GM23248 (cell line): Measurements from ENCODE around the gene CLDN15. TPM values are rescaled to one million over a fixed set of nuclear protein-coding genes. Genes with fewer than 3 reads are reported as not detected.

Experiments used
- DNase-seq: peaks from one replicate; pipeline ENCODE4 v3.0.0-alpha.2; 2015
- H2AFZ ChIP-seq: fragments of 200-600 bp; sonication (generic); 2 replicates; pipeline ENCODE4 v1.6.1; 2016; ENCODE audit warnings: antibody characterized with exemption
- H3F3A ChIP-seq: fragments of 200-600 bp; sonication (generic); 2 replicates; pipeline ENCODE4 v1.6.1; 2016; ENCODE audit warnings: mild to moderate bottlenecking, antibody characterized with exemption, mixed run types; ENCODE audit not compliant: insufficient read depth
- H3K27ac ChIP-seq: fragments of 200-600 bp; sonication (generic); 2 replicates; pipeline ENCODE4 v1.5.1; 2016; ENCODE audit warnings: mild to moderate bottlenecking
- H3K27me3 ChIP-seq: fragments of 200-600 bp; sonication (generic); replicated peaks from 2 replicates; pipeline ENCODE4 v1.6.1; 2016; ENCODE audit warnings: mild to moderate bottlenecking; ENCODE audit not compliant: insufficient read depth
- H3K36me3 ChIP-seq: fragments of 200-600 bp; sonication (generic); 2 replicates; pipeline ENCODE4 v1.6.1; 2016; ENCODE audit warnings: low read depth, mild to moderate bottlenecking
- H3K4me1 ChIP-seq: fragments of 200-600 bp; sonication (generic); 2 replicates; pipeline ENCODE4 v1.6.1; 2016; ENCODE audit warnings: mild to moderate bottlenecking; ENCODE audit not compliant: insufficient read depth
- H3K4me2 ChIP-seq: fragments of 200-600 bp; sonication (generic); one replicate; pipeline ENCODE4 v1.6.1; 2016; ENCODE audit warnings: mild to moderate bottlenecking; ENCODE audit not compliant: unreplicated experiment
- H3K4me3 ChIP-seq: fragments of 200-600 bp; sonication (generic); 2 replicates; pipeline ENCODE4 v1.5.1; 2016; ENCODE audit warnings: mild to moderate bottlenecking
- H3K79me2 ChIP-seq: fragments of 200-600 bp; sonication (generic); 2 replicates; pipeline ENCODE4 v1.6.1; 2016; ENCODE audit warnings: mild to moderate bottlenecking; ENCODE audit not compliant: insufficient read depth
- H3K9ac ChIP-seq: fragments of 200-600 bp; sonication (generic); 2 replicates; pipeline ENCODE4 v1.6.1; 2016; ENCODE audit warnings: mild to moderate bottlenecking
- H3K9me2 ChIP-seq: fragments of 200-600 bp; sonication (generic); 2 replicates; pipeline ENCODE4 v1.6.1; 2016; ENCODE audit warnings: mixed run types, mild to moderate bottlenecking, moderate library complexity; ENCODE audit not compliant: insufficient read depth
- H3K9me3 ChIP-seq: fragments of 200-600 bp; sonication (generic); one replicate; pipeline ENCODE4 v1.6.1; 2017; ENCODE audit warnings: low read depth
- H4K20me1 ChIP-seq: fragments of 200-600 bp; sonication (generic); 2 replicates; pipeline ENCODE4 v1.6.0; 2016; ENCODE audit not compliant: insufficient read depth
- EZH2 ChIP-seq: fragments of 200-600 bp; sonication (generic); IDR thresholded peaks from 2 replicates; pipeline ENCODE4 v1.6.1; 2018; ENCODE audit warnings: antibody characterized with exemption, mild to moderate bottlenecking; ENCODE audit not compliant: insufficient read depth, poor library complexity, severe bottlenecking
- EZH2phosphoT487 ChIP-seq: fragments of 200-600 bp; sonication (generic); IDR thresholded peaks from 2 replicates; pipeline ENCODE4 v1.6.1; 2018; ENCODE audit warnings: antibody characterized with exemption, moderate library complexity, mild to moderate bottlenecking, low read depth; ENCODE audit not compliant: insufficient read depth
- WGBS, 2 experiments: methylation state at CpG; one replicate each; pipeline ENCODE4 v1.1.6; 2015 to 2017; ENCODE audit warnings: low lambda C conversion rate in 2 of 2, low coverage in 1 of 2; ENCODE audit errors: missing lambda C conversion rate in 2 of 2; 5-methylcytosine and 5-hydroxymethylcytosine counted together
- in situ Hi-C: fragments of 300-500 bp; cut with MboI; formaldehyde crosslinking; loops from 2 replicates; pipeline ENCODE4 v1.15.0; 2020
- polyA plus RNA-seq: library from polyadenylated mRNA; unstranded; fragments of >200 nt; fragmentation: Nextera tagmentation; extraction: Ambion mirVana; gene quantifications from 2 replicates; pipeline ENCODE4 v1.2.1, GENCODE V29; 2016
- total RNA-seq: library from RNA; depleted of rRNA; stranded (reverse); fragments of >200 nt; shearing (Covaris generic); gene quantifications from 2 replicates; pipeline ENCODE4 v1.2.3, GENCODE V29; 2014

The CLDN15 gene
- total and polyA plus RNA-seq, 2 experiments from 2014 or later: 1.4 to 5.0 TPM

DNA sequence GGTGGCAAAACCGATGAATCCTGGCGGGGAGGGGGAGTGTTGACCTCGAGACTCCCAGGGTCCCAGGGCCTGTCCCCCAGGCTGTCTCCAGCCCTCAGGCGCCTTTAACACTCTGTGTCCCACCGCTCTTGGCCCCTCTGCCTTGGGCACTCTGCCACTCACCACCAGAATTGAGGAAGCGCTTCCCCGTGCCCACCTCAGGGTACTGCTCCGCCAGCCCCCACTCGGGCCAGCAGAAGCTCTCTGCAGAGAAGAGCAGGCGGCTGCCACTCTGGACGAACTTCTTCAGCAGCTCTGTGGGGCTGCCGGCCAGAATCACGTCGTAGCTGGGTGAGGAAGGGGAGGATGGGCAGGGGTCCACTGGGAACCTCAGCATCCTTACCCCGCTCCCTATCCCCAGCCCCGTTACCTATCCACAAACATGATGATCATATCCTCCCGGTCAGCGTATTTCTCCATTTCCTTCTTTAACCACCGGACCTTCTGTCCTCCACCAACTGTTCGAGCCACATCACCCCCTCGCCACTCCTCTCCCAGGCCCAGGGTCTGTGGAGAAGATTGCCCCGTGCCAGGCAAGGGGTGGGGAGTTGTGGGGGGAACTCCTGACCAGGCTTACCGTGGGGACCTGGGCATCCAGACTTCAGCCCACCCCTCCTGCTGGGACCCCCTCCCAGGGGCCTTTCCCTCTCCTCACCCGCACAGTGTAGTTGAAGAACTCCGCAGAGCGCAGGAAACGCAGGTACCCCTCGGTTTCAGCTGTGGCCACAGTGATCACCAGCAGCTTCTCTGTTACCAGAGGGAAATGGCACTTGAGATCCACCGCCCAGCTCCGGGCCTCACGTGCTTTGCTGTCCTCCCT lies 21.4 kb downstream of the CLDN15 start:
- DNase-seq: peak; percentile 71
- H3K79me2 ChIP-seq: peaks cover 69% of the 10 kb centered on the region
- H3K27me3 ChIP-seq: no peaks in the 10 kb centered on the region
- in situ Hi-C loops: no loop called here
- peak overlapping the region; percentile 88 for H3K9ac ChIP-seq
- peaks cover 21% of the 10 kb centered on the region for H3K4me1 ChIP-seq
- peak overlapping the region; percentile 93 for H3K4me2 ChIP-seq
- H4K20me1 ChIP-seq: no peaks in the 10 kb centered on the region
- H3K9me2 ChIP-seq: no peaks in the 10 kb centered on the region
- peaks cover 18% of the 10 kb centered on the region; the same call in 1 of the 2 replicates for H3K36me3 ChIP-seq
- peak overlapping the region; percentile 93 for H2AFZ ChIP-seq
- H3F3A ChIP-seq: no peaks in the 10 kb centered on the region
- H3K9me3 ChIP-seq: no peaks in the 10 kb centered on the region
- H3K4me3 ChIP-seq: peak overlapping the region; percentile 95
- H3K27ac ChIP-seq: peak overlapping the region; percentile 94
- no peak for TF ChIP-seq EZH2
- no peak for TF ChIP-seq EZH2phosphoT487
- 49 to 51% methylated on average over 31 of the region's 31 CpGs for WGBS, 2 experiments

DNA sequence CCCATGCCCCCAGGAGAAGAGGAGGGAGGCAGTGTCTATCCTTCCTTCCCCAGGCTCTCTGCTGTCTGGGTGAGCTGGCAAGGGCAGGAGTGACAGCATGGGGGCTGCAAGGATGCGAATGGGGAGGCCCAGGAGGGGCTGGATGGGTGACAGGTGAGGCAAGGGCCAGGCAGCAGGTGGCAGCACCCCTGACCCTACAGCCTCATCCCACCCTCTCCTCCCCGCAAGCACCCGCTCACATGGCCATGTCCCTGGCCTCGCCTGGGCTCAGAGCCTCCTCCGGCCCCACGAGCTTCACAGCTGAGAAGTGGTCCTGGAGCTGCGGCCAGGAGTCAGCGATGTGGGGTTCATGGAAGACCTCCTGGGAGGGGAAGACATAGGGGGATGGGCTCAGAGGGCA lies 25.6 kb downstream of the CLDN15 start:
- no peak for DNase-seq
- Histone ChIP-seq H3K4me2 (no peak overlapping the region), H3K36me3 (peaks cover 18% of the 10 kb centered on the region; the same call in 1 of the 2 replicates), H3K9me2 (no peaks in the 10 kb centered on the region), H3K79me2 (peaks cover 35% of the 10 kb centered on the region), H3K27me3 (no peaks in the 10 kb centered on the region), H3K4me1 (peaks cover 13% of the 10 kb centered on the region), H3F3A (no peaks in the 10 kb centered on the region), H3K27ac (no peak overlapping the region), H4K20me1 (no peaks in the 10 kb centered on the region), H2AFZ (no peak overlapping the region), H3K9ac (no peak overlapping the region), H3K4me3 (no peak overlapping the region), H3K9me3 (no peaks in the 10 kb centered on the region)
- TF ChIP-seq EZH2 (no peak), EZH2phosphoT487 (no peak)
- 90 to 93% methylated on average over 8 of the region's 8 CpGs for WGBS, 2 experiments
- in situ Hi-C loops: no loop called here

DNA sequence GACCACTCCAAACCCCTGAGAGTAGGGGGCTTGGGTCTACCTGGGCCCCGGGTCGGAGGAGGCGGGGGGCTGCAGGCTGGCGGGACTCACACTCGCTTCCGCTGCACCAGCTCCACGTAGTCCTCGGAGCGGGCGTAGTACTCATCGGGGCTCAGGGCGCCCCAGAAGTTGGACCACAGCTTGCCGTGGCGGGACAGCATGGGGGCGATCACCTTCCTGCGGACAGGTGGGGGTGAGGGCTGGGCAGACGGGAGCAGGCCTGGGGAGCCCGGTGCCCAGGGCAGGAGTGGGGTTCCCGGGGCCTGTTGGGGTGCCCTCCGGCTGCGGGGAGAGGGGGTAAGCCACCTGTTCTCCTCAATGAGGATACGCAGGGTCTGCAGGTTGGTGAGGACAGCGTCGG lies 26.1 kb downstream of the CLDN15 start:
- H3K36me3 ChIP-seq: peaks cover 18% of the 10 kb centered on the region; the same call in 1 of the 2 replicates
- in situ Hi-C loops: no loop called here
- H4K20me1 ChIP-seq: no peaks in the 10 kb centered on the region

DNA sequence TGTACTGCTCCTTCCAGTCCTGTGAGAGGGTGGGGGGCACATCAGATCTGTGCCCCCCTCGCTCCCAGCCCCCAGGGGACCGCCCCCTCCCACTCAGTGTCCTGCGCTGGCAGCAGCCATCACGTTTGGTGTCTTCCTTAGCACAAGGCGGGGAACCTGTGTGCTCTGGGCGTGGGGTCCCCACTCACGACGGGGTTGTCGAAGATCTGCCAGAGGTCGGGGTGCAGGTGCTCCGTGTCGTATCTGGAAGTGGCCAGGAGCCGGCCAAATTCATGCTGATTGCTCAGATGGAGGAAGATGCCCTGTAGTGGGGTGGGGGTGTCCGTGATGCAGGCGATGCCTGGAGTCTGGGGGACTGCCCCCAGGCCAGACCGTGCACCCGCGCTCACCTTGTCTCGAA lies 27.5 kb downstream of the CLDN15 start:
- Histone ChIP-seq H2AFZ (no peak overlapping the region), H3K4me3 (no peak overlapping the region), H3K9ac (no peak overlapping the region), H3F3A (peaks cover 4% of the 10 kb centered on the region; the same call in 1 of the 2 replicates), H3K4me1 (peaks cover 4% of the 10 kb centered on the region; the same call in 1 of the 2 replicates), H3K4me2 (no peak overlapping the region), H4K20me1 (no peaks in the 10 kb centered on the region), H3K79me2 (peaks cover 16% of the 10 kb centered on the region), H3K9me2 (no peaks in the 10 kb centered on the region), H3K9me3 (no peaks in the 10 kb centered on the region), H3K36me3 (peaks cover 11% of the 10 kb centered on the region; the same call in 1 of the 2 replicates), H3K27ac (no peak overlapping the region), H3K27me3 (no peaks in the 10 kb centered on the region)
- WGBS, 2 experiments: 93 to 99% methylated on average over 13 to 19 of the region's 19 CpGs
- TF ChIP-seq EZH2phosphoT487 (no peak), EZH2 (no peak)
- in situ Hi-C loops: no loop called here
- DNase-seq: no peak

More for the DNA sequence above, 26.1 kb downstream of the CLDN15 start:
- peaks cover 13% of the 10 kb centered on the region for H3K4me1 ChIP-seq
- H2AFZ ChIP-seq: no peak overlapping the region
- H3K27me3 ChIP-seq: no peaks in the 10 kb centered on the region
- no peaks in the 10 kb centered on the region for H3K9me2 ChIP-seq
- no peaks in the 10 kb centered on the region for H3F3A ChIP-seq
- no peaks in the 10 kb centered on the region for H3K9me3 ChIP-seq
- no peak overlapping the region for H3K4me2 ChIP-seq
- H3K79me2 ChIP-seq: peaks cover 29% of the 10 kb centered on the region
- no peak overlapping the region for H3K9ac ChIP-seq
- TF ChIP-seq EZH2: no peak
- no peak for TF ChIP-seq EZH2phosphoT487
- no peak overlapping the region for H3K27ac ChIP-seq
- WGBS, 2 experiments: 92 to 94% methylated on average over 13 to 24 of the region's 24 CpGs
- no peak overlapping the region for H3K4me3 ChIP-seq
- DNase-seq: no peak
